HepG2 (cell line): ENCODE measurements around the gene ACSM6. TPM values are rescaled to one million over a fixed set of nuclear protein-coding genes. Genes with fewer than 3 reads are reported as not detected.

Experiments
- MAX ChIP-seq: IDR thresholded peaks from 2 replicates; pipeline ENCODE4 v1.6.1; 2012; ENCODE audit warnings: inconsistent platforms
- NR2F2 ChIP-seq: IDR thresholded peaks from 2 replicates; pipeline ENCODE4 v1.6.1; 2012; ENCODE audit warnings: low read depth, inconsistent platforms, borderline replicate concordance
- PATZ1 ChIP-seq: sonication (generic); formaldehyde crosslinking; IDR thresholded peaks from 2 replicates; pipeline ENCODE4 v1.4.0; 2020; ENCODE audit warnings: missing genetic modification reagents
- SALL1 ChIP-seq: sonication (generic); formaldehyde crosslinking; IDR thresholded peaks from 2 replicates; pipeline ENCODE4 v1.8.0; 2022; ENCODE audit warnings: mild to moderate bottlenecking, missing genetic modification reagents
- ZNF589 ChIP-seq: sonication (generic); formaldehyde crosslinking; conservative IDR thresholded peaks from 2 replicates; pipeline ENCODE4 v1.8.0; 2022; ENCODE audit warnings: mild to moderate bottlenecking, moderate library complexity, missing genetic modification reagents
- ZNF687 ChIP-seq: sonication (generic); formaldehyde crosslinking; IDR thresholded peaks from 2 replicates; pipeline ENCODE4 v1.5.1; 2020; ENCODE audit warnings: mild to moderate bottlenecking, missing genetic modification reagents, moderate library complexity
- polyA plus RNA-seq, 8 experiments: library from polyadenylated mRNA; depleted of rRNA in 3 of 8; stranded (reverse) in 7 of 8; unstranded in 1 of 8; fragments of >200 nt; fragmentation: Illumina TruSeq in 4 of 8; extraction: Trizol in 4 of 8; gene quantifications; 2 replicates each; pipeline versions ENCODE4 v1.2.1 to v1.2.3, GENCODE V29; 2011 to 2016; ENCODE audit warnings: low read depth in 4 of 8, missing spikeins in 1 of 8, mixed read lengths in 1 of 8; ENCODE audit not compliant: insufficient read depth in 1 of 8
- total RNA-seq, 5 experiments: library from RNA; depleted of rRNA; stranded (reverse); fragments of >200 nt; fragmentation: Illumina TruSeq; extraction: Trizol; gene quantifications; 2 replicates each; pipeline ENCODE4 v1.2.3, GENCODE V29; 2016; ENCODE audit warnings: low read depth in 1 of 5

Gene ACSM6
- total and polyA plus RNA-seq, 2 of the 13 experiments (the other 11 are each of a cell fraction or from before 2014, with no cell fraction given): not detected

- TF ChIP-seq PATZ1 (CRISPR knock-in tag) (0 out of 2 replicates have a peak, but pooled peaks have one; percentile 16), SALL1 (CRISPR knock-in tag) (0 out of 2 replicates have a peak, but pooled peaks have one; percentile 18), MAX (0 out of 2 replicates have a peak, but pooled peaks have one; percentile 12), NR2F2 (peak; percentile 23; the same call in 1 of the 2 replicates), ZNF589 (no peak), ZNF687 (CRISPR knock-in tag) (peak; percentile 18; the same call in 1 of the 2 replicates)
Observed at GRCh38 chr10:95246582-95247051, 52.6 kb downstream of the ACSM6 start (continued).
